ENCODE measurements around the gene ZNF670. TPM values are rescaled to one million over a fixed set of nuclear protein-coding genes. Genes with fewer than 3 reads are reported as not detected.

ZNF670 gene
- total RNA-seq, 1 experiment from 2014 or later: 6.0 TPM

DNA sequence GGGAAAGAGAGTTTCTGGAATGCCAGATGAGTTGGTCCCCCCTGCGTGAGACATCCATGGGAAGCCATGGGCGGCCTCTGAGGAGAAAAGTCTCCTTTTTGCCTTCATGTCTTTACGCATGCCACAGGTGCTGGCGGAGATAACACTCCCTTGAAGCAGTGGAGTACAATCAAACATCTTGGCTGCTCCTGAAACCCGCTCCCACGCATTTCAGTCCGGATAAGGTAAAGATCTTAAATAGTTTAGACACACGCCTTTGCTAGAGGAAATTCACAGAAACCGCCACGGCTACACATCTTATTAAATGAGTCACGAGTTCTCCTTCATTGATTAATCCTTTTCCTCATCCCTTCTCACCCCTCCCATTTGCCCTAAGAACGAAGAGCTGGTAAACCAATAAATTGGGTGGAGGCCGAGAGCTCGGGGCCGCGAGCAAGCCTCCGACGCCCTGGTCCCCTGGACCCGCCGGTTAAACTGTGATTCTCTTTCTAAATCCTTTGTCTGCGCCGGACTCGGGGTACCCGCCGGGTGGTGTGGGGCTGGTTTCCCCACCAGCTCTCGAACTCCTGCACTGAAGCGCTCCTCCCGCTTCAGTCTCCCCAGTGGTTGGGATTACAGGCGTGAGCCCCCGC lies 32.1 kb upstream of the ZNF670 start:
- Mint-ChIP-seq H3K27ac (ENCODE audit: unreplicated experiment) (peak overlapping the region; percentile 18), H3K4me3 (ENCODE audit: unreplicated experiment) (peak overlapping the region; percentile 77), H3K4me1 (ENCODE audit: low read depth, unreplicated experiment) (no peaks in the 10 kb centered on the region), H3K9me3 (ENCODE audit: unreplicated experiment) (no peaks in the 10 kb centered on the region), H3K27me3 (ENCODE audit: insufficient read depth, unreplicated experiment) (no peaks in the 10 kb centered on the region), H3K36me3 (ENCODE audit: insufficient read depth, unreplicated experiment) (peaks cover 18% of the 10 kb centered on the region)
- BruUV-seq (replicated peaks): TSS peak; percentile 36
- ChIA-PET CTCF (no interaction called here), POLR2A (interaction anchor here (0.6 kb wide), 2 partner anchors 181 to 1532 kb away, joined by 3 to 4 read pairs; no protein-coding TSS in a partner anchor)
- no peaks in the 10 kb centered on the region for H3K36me3 ChIP-seq (ENCODE audit: control insufficient read depth, insufficient read depth, low read length)
- no peak for DNase-seq
- peak overlapping the region; percentile 72 for H3K4me3 ChIP-seq (ENCODE audit: low read depth, low read length)
- H3K9me3 ChIP-seq: no peaks in the 10 kb centered on the region
- no peaks in the 10 kb centered on the region for H3K27me3 ChIP-seq (replicated peaks; ENCODE audit: control insufficient read depth, insufficient read depth, low read length)
- intact Hi-C loops (cut with micrococcal nuclease; ENCODE audit: unreplicated experiment): no loop called here
- no peak for TF ChIP-seq CTCF (IDR thresholded peaks at IDR 0.05; ENCODE audit: insufficient read depth in 1 of 2, low read depth in 1 of 2, low read length in 1 of 2, severe bottlenecking in 1 of 2, unreplicated experiment in 1 of 2)
- peaks cover 6% of the 10 kb centered on the region; the same call in 1 of the 2 replicates for H3K4me1 ChIP-seq

DNA sequence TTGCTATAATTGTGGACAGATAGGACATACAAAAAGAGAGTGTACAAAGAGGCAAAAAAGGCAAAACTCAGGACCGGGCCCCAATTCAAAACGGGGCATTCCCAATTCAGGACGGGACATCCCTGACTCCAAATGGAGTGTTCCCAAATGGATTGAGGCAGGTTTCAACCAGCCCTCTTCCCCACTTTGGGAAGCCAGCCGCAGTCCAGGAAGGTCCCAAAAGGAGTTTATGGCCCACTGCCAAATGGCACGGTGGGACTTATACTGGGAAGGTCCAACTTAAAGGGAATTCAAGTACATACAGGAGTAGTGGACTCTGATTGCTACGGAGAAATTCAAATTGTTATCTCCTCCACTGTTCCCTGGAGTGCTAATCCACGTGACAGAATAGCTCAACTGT lies 29.1 kb upstream of the ZNF670 start:
- no peak overlapping the region for H3K4me3 ChIP-seq (ENCODE audit: low read depth, low read length)
- Mint-ChIP-seq H3K4me3 (ENCODE audit: unreplicated experiment) (no peak overlapping the region), H3K9me3 (ENCODE audit: unreplicated experiment) (no peaks in the 10 kb centered on the region), H3K27me3 (ENCODE audit: insufficient read depth, unreplicated experiment) (no peaks in the 10 kb centered on the region), H3K4me1 (ENCODE audit: low read depth, unreplicated experiment) (no peaks in the 10 kb centered on the region), H3K27ac (ENCODE audit: unreplicated experiment) (no peak overlapping the region), H3K36me3 (ENCODE audit: insufficient read depth, unreplicated experiment) (peaks cover 11% of the 10 kb centered on the region)
- no TSS peak for BruUV-seq (replicated peaks)
- ChIA-PET POLR2A (no interaction called here), CTCF (no interaction called here)
- H3K9me3 ChIP-seq: 0 out of 2 replicates have a peak, but pooled peaks cover 2% of the 10 kb centered on the region
- H3K36me3 ChIP-seq (ENCODE audit: control insufficient read depth, insufficient read depth, low read length): no peaks in the 10 kb centered on the region
- peaks cover 6% of the 10 kb centered on the region; the same call in 1 of the 2 replicates for H3K4me1 ChIP-seq
- no peaks in the 10 kb centered on the region for H3K27me3 ChIP-seq (replicated peaks; ENCODE audit: control insufficient read depth, insufficient read depth, low read length)
- no peak for DNase-seq
- intact Hi-C loops (cut with micrococcal nuclease; ENCODE audit: unreplicated experiment): no loop called here
- no peak for TF ChIP-seq CTCF (IDR thresholded peaks at IDR 0.05; ENCODE audit: insufficient read depth in 1 of 2, low read depth in 1 of 2, low read length in 1 of 2, severe bottlenecking in 1 of 2, unreplicated experiment in 1 of 2)

GRCh38 chr1:247105966-247106365 lies 27.4 kb upstream of the ZNF670 start:
- Mint-ChIP-seq H3K9me3 (ENCODE audit: unreplicated experiment) (no peaks in the 10 kb centered on the region), H3K27me3 (ENCODE audit: insufficient read depth, unreplicated experiment) (no peaks in the 10 kb centered on the region), H3K36me3 (ENCODE audit: insufficient read depth, unreplicated experiment) (peaks cover 25% of the 10 kb centered on the region), H3K27ac (ENCODE audit: unreplicated experiment) (no peak overlapping the region), H3K4me1 (ENCODE audit: low read depth, unreplicated experiment) (no peaks in the 10 kb centered on the region), H3K4me3 (ENCODE audit: unreplicated experiment) (no peak overlapping the region)
- BruUV-seq (replicated peaks): no TSS peak
- TF ChIP-seq CTCF (IDR thresholded peaks at IDR 0.05; ENCODE audit: insufficient read depth in 1 of 2, low read depth in 1 of 2, low read length in 1 of 2, severe bottlenecking in 1 of 2, unreplicated experiment in 1 of 2): no peak
- Histone ChIP-seq H3K36me3 (ENCODE audit: control insufficient read depth, insufficient read depth, low read length) (peaks cover 2% of the 10 kb centered on the region), H3K27me3 (replicated peaks; ENCODE audit: control insufficient read depth, insufficient read depth, low read length) (no peaks in the 10 kb centered on the region), H3K9me3 (peaks cover 11% of the 10 kb centered on the region), H3K4me1 (no peaks in the 10 kb centered on the region), H3K4me3 (ENCODE audit: low read depth, low read length) (no peak overlapping the region)
- DNase-seq: no peak
- CTCF ChIA-PET: no interaction called here
- intact Hi-C loops (cut with micrococcal nuclease; ENCODE audit: unreplicated experiment): no loop called here
- POLR2A ChIA-PET: no interaction called here
